ENCODE measurements around the gene FANCE.

GRCh38 chr6:35478259-35478658, 26.1 kb downstream of the FANCE start:
- TF ChIP-seq CTCF (conservative IDR thresholded peaks at IDR 0.05; ENCODE audit: low read depth in 2 of 2) (no peak), CREB1 (CRISPR knock-in tag; IDR thresholded peaks at IDR 0.05; ENCODE audit: low read depth) (no peak)
- TF ChIP-seq, protein P1, sequence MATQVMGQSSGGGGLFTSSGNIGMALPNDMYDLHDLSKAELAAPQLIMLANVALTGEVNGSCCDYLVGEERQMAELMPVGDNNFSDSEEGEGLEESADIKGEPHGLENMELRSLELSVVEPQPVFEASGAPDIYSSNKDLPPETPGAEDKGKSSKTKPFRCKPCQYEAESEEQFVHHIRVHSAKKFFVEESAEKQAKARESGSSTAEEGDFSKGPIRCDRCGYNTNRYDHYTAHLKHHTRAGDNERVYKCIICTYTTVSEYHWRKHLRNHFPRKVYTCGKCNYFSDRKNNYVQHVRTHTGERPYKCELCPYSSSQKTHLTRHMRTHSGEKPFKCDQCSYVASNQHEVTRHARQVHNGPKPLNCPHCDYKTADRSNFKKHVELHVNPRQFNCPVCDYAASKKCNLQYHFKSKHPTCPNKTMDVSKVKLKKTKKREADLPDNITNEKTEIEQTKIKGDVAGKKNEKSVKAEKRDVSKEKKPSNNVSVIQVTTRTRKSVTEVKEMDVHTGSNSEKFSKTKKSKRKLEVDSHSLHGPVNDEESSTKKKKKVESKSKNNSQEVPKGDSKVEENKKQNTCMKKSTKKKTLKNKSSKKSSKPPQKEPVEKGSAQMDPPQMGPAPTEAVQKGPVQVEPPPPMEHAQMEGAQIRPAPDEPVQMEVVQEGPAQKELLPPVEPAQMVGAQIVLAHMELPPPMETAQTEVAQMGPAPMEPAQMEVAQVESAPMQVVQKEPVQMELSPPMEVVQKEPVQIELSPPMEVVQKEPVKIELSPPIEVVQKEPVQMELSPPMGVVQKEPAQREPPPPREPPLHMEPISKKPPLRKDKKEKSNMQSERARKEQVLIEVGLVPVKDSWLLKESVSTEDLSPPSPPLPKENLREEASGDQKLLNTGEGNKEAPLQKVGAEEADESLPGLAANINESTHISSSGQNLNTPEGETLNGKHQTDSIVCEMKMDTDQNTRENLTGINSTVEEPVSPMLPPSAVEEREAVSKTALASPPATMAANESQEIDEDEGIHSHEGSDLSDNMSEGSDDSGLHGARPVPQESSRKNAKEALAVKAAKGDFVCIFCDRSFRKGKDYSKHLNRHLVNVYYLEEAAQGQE (IDR thresholded peaks at IDR 0.05; ENCODE audit: unreplicated experiment) = no peak
